ES-I3 (cell line): ENCODE results near the gene ZNF821.
A peak's percentile ranks its signal among the peaks of the same experiment; 100 is the strongest.
"Not testable (repeated sequence)": the region's sequence is repeated elsewhere in the genome, so short reads cannot be mapped to it uniquely, and the experiment has no call there.

Source experiments
- H3K36me3 ChIP-seq: 2 replicates; pipeline ENCODE4 v1.6.1; 2013; ENCODE audit warnings: mild to moderate bottlenecking, low read length, control low read depth, moderate library complexity; ENCODE audit not compliant: insufficient read depth
- H3K4me1 ChIP-seq: 2 replicates; pipeline ENCODE4 v1.6.1; 2013; ENCODE audit warnings: mild to moderate bottlenecking, control low read depth, low read length; ENCODE audit not compliant: insufficient read depth
- H3K9ac ChIP-seq: 2 replicates; pipeline ENCODE4 v1.6.1; 2013; ENCODE audit warnings: low read depth, mild to moderate bottlenecking, low read length, moderate library complexity
- H3K9me3 ChIP-seq: 2 replicates; pipeline ENCODE4 v1.6.1; 2013; ENCODE audit warnings: mild to moderate bottlenecking, low read length, moderate library complexity; ENCODE audit not compliant: control insufficient read depth, insufficient read depth

The ZNF821 gene

DNA sequence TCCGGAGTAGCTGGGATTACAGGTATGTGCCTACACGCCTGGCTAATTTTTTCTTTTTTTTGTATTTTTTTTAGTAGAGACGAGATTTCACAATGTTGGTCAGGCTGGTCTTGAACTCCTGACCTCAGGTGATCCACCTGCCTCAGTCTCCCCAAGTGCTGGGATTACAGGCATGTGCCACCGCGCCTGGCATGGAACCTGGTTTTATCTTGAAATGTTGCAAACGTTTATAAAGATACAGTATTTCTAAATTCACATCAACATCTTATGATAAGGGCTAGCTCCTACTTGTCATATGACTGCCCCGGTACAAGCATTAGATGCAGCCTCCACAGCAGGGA lies 9.9 kb upstream of the ZNF821 start:
- Histone ChIP-seq H3K9me3 (no peaks in the 10 kb centered on the region), H3K36me3 (no peaks in the 10 kb centered on the region; the same call in 1 of the 2 replicates), H3K4me1 (no peaks in the 10 kb centered on the region), H3K9ac (peak overlapping the region; percentile 93)

DNA sequence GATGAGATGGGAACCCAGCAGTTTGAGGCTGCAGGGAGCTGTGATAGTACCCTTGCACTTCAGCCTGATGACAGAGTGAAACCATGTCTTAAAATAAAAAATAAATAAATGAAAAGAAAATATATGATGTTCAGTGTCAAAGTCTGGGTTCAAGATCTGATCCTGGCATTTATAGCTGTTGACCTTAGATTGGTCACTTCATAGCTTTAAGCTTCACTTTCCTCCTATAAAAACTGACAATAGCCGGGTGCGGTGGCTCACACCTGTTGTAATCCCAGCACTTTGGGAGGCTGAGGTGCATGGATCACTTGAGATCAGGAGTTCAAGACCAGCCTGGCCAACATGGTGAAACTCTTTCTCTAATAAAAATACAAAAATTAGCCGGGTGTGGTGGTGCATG lies 5.2 kb upstream of the ZNF821 start:
- no peaks in the 10 kb centered on the region for H3K4me1 ChIP-seq
- no peaks in the 10 kb centered on the region for H3K9me3 ChIP-seq
- no peak overlapping the region for H3K9ac ChIP-seq
- H3K36me3 ChIP-seq, result no peaks in the 10 kb centered on the region

DNA sequence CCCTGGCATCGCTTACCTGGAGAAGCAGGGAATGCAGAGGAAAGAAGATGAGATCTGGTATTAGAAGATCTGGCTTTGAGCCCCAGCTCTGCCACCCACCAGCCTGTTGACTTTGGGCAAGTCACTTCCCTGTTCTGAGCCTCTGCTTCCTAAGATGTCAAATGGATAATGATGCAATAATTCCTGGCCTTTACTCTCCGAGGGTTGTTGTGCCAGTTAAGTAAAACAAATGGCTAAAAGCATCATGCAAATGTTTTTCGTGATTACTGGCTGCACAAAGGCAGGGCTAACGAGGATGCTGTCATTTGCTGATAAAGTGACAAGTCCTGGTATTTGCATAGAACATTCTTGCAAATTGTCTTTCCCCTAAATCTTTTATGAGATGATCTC lies 1.3 kb upstream of the ZNF821 start:
- no peak overlapping the region for H3K9ac ChIP-seq
- H3K36me3 ChIP-seq, result 0 out of 2 replicates have a peak, but pooled peaks cover 1% of the 10 kb centered on the region
- no peaks in the 10 kb centered on the region for H3K9me3 ChIP-seq
- peaks cover 8% of the 10 kb centered on the region for H3K4me1 ChIP-seq

- peaks cover 8% of the 10 kb centered on the region for H3K36me3 ChIP-seq
- no peaks in the 10 kb centered on the region for H3K9me3 ChIP-seq
- H3K9ac ChIP-seq, result peak overlapping the region; percentile 93
- H3K4me1 ChIP-seq, result peaks cover 9% of the 10 kb centered on the region
Observed at GRCh38 chr16:71883168-71883848, 674 bp downstream of the ZNF821 start.

GRCh38 chr16:71882505-71883167 lies 1.3 kb downstream of the ZNF821 start:
- H3K4me1 ChIP-seq, result peaks cover 9% of the 10 kb centered on the region

DNA sequence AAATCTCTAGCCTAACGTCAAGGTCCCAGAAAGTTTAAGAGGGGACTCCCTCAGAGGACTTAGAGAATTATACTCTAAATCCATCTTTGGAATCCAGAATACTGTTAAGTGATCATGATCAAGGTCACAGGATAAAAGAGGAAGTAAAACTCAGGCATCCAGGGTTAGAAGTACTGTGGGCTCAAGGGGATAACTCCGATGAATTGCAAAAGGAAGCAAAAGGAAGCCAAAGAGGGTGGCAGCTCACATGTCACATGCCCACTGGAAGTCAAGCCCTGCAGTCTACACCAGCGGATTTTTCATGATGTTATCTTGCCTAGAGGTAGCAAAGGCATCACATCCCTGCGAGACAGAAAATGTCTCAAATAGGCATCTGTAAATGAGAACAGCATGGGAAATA lies 3.8 kb downstream of the ZNF821 start:
- no peak overlapping the region for H3K9ac ChIP-seq
- H3K9me3 ChIP-seq, result no peaks in the 10 kb centered on the region
- H3K36me3 ChIP-seq, result peaks cover 8% of the 10 kb centered on the region
- peaks cover 9% of the 10 kb centered on the region for H3K4me1 ChIP-seq

More at GRCh38 chr16:71882505-71883167, 1.3 kb downstream of the ZNF821 start:
- no peaks in the 10 kb centered on the region for H3K9me3 ChIP-seq
- H3K36me3 ChIP-seq, result peaks cover 8% of the 10 kb centered on the region
- peak overlapping the region; percentile 93 for H3K9ac ChIP-seq

GRCh38 chr16:71878911-71879310 lies 5.1 kb downstream of the ZNF821 start:
- Histone ChIP-seq H3K9ac (no peak overlapping the region), H3K9me3 (no peaks in the 10 kb centered on the region), H3K36me3 (peaks cover 8% of the 10 kb centered on the region), H3K4me1 (peaks cover 9% of the 10 kb centered on the region)

DNA sequence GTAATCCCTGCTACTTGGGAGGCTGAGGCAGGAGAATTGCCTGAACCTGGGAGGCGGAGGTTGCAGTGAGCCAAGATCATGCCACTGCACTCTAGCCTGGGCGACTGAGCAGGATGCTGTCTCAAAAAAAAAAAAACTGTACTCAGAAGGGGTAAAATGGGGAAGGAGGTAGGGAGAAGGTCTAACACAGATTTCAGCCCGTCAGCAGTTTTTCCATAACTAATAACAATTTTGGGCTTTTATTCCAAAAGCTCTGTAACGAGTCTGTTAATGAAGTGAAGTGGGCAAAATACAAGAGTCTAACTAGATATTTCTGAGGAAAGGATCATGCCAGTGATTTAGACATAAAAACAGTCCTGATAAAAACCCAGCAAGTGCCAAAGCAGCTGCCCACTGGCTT lies 10.8 kb downstream of the ZNF821 start:
- Histone ChIP-seq H3K9me3 (no peaks in the 10 kb centered on the region), H3K4me1 (peaks cover 2% of the 10 kb centered on the region), H3K9ac (no peak overlapping the region), H3K36me3 (no peaks in the 10 kb centered on the region)

GRCh38 chr16:71870818-71871217 lies 13.2 kb downstream of the ZNF821 start:
- Histone ChIP-seq H3K36me3 (peaks cover 3% of the 10 kb centered on the region; the same call in 1 of the 2 replicates), H3K4me1 (peaks cover 4% of the 10 kb centered on the region), H3K9me3 (no peaks in the 10 kb centered on the region), H3K9ac (no peak overlapping the region)

GRCh38 chr16:71869089-71869488 lies 14.9 kb downstream of the ZNF821 start:
- H3K36me3 ChIP-seq, result peaks cover 3% of the 10 kb centered on the region; the same call in 1 of the 2 replicates
- H3K4me1 ChIP-seq, result peaks cover 4% of the 10 kb centered on the region

GRCh38 chr16:71867939-71868338 lies 16.0 kb downstream of the ZNF821 start:
- peaks cover 3% of the 10 kb centered on the region; the same call in 1 of the 2 replicates for H3K36me3 ChIP-seq
- H3K9me3 ChIP-seq, result no peaks in the 10 kb centered on the region
- H3K9ac ChIP-seq, result no peak overlapping the region
- peaks cover 4% of the 10 kb centered on the region for H3K4me1 ChIP-seq

More at GRCh38 chr16:71869089-71869488, 14.9 kb downstream of the ZNF821 start:
- H3K9me3 ChIP-seq, result no peaks in the 10 kb centered on the region
- no peak overlapping the region for H3K9ac ChIP-seq

DNA sequence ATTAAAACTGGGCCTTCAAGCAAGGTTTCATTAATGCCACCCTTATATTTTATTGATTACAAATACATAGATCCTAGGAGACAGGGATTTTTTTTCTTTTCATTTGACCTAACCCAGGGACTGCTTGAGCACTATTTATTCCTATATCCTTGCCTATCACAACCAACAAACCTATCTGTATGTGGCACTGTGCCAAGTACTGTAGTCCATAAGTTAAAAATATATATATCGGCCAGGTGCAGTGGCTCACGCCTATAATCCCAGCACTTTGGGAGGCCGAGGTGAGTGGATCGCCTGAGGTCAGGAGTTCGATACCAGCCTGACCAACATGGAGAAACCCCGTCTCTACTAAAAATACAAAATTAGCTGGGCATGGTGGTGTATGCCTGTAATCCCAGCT lies 16.8 kb downstream of the ZNF821 start:
- not testable (repeated sequence) for H3K9me3 ChIP-seq, H3K9ac ChIP-seq, H3K4me1 ChIP-seq, H3K36me3 ChIP-seq

- peaks cover 4% of the 10 kb centered on the region for H3K4me1 ChIP-seq
- no peaks in the 10 kb centered on the region for H3K9me3 ChIP-seq
- no peak overlapping the region for H3K9ac ChIP-seq
- peaks cover 3% of the 10 kb centered on the region; the same call in 1 of the 2 replicates for H3K36me3 ChIP-seq
Observed at GRCh38 chr16:71865173-71865863, 18.7 kb downstream of the ZNF821 start.

DNA sequence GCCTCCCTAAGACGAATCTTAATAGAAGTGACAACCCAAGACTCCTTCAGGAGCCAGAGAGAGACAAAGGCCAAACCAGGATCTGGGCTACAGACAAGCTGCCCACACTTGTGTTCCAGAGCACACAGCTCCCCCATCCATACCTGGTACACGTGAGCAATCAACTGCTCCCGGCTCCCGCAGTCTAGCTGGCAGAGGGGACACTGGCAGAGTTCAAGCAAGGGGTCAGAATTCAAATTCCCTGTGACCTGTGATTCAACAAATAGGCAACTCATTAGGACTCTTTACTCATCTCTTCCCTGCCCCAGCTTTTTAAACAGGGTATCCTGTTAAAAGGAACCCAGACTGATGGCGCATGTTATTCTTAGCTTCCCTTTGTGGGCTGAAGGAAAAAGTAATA lies 20.0 kb downstream of the ZNF821 start:
- Histone ChIP-seq H3K9me3 (no peaks in the 10 kb centered on the region), H3K4me1 (peaks cover 4% of the 10 kb centered on the region), H3K36me3 (peaks cover 3% of the 10 kb centered on the region; the same call in 1 of the 2 replicates), H3K9ac (no peak overlapping the region)
